Measurements from ENCODE around the gene IKBKE.

The IKBKE gene

DNA sequence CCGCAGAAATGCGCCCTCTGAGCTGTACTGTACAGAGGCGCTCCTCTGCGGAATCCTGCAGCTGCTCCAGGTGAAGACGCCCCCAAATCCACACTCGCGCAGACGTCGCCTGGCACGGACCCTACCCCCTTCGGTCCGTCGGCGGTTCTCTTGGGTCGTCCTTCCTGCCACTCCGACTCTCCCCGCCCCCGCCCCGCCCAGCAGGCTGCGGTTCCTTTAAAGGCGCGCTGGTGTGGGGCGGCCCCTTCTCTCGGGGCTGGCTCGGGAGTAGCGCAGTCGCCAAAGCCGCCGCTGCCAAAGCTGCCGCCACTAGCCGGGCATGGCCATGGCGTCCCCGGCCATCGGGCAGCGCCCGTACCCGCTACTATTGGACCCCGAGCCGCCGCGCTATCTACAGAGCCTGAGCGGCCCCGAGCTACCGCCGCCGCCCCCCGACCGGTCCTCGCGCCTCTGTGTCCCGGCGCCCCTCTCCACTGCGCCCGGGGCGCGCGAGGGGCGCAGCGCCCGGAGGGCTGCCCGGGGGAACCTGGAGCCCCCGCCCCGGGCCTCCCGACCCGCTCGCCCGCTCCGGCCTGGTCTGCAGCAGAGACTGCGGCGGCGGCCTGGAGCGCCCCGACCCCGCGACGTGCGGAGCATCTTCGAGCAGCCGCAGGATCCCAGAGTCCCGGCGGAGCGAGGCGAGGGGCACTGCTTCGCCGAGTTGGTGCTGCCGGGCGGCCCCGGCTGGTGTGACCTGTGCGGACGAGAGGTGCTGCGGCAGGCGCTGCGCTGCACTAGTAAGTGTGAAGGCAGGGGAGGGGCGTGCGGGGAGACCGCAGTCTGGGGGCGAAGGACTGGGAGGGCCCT lies 37.2 kb downstream of the IKBKE start, which contains the start of gene RASSF5:
Gene RASSF5 (plus strand): TSS at position 248 of the 846 bp plus-strand sequence. CDS start 72 bp downstream, at position 320.
- peak within 1 kb of the TSS; percentile 37 for H3K4me3 ChIP-seq (ENCODE audit: low read depth, low read length)
- TF ChIP-seq, protein P1, sequence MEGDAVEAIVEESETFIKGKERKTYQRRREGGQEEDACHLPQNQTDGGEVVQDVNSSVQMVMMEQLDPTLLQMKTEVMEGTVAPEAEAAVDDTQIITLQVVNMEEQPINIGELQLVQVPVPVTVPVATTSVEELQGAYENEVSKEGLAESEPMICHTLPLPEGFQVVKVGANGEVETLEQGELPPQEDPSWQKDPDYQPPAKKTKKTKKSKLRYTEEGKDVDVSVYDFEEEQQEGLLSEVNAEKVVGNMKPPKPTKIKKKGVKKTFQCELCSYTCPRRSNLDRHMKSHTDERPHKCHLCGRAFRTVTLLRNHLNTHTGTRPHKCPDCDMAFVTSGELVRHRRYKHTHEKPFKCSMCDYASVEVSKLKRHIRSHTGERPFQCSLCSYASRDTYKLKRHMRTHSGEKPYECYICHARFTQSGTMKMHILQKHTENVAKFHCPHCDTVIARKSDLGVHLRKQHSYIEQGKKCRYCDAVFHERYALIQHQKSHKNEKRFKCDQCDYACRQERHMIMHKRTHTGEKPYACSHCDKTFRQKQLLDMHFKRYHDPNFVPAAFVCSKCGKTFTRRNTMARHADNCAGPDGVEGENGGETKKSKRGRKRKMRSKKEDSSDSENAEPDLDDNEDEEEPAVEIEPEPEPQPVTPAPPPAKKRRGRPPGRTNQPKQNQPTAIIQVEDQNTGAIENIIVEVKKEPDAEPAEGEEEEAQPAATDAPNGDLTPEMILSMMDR (IDR thresholded peaks at IDR 0.05; ENCODE audit: low read depth, low read length): no peak
- peak; percentile 58 for DNase-seq (ENCODE audit: low read depth, low spot score)
- in situ Hi-C loops (cut with HindIII; ENCODE audit: low sequenced_read_pairs): no loop called here

DNA sequence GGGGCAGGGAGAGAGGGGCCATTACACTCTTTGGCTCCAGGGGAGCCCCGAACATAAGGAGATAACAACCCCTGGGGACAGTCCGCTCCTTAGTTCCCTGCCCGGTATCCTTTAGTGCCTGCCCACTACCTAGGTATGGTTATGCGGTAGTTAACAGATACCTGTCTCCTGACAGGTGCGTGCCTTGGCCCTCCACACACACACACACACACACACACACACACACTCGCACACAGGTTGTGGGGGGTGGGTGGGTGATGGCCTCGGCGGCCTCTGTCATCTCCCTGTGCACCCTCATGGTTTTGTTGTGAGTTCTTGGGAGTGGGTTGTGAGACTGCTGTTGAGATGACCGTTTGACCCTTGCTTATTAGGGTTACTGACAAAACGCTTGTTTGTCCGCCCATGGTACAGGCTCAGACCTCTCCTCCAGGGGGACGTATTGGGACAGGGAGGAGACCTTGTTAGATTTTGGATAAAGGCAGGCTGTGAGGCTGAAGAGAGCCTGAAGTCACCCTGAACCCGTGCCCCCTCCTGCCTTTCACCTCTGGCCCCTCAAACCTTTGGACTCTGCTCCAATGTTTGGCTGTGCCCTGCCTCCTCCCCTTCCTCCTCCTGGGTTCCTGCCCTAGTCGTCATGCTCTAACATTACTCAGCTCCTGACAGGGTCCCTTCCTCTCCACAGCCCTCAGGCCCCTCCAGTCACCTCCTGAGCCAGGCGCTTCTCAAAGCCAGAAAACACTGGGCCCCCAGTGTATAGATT lies 38.0 kb downstream of the IKBKE start:
- no peak for DNase-seq (ENCODE audit: low read depth, low spot score)

DNA sequence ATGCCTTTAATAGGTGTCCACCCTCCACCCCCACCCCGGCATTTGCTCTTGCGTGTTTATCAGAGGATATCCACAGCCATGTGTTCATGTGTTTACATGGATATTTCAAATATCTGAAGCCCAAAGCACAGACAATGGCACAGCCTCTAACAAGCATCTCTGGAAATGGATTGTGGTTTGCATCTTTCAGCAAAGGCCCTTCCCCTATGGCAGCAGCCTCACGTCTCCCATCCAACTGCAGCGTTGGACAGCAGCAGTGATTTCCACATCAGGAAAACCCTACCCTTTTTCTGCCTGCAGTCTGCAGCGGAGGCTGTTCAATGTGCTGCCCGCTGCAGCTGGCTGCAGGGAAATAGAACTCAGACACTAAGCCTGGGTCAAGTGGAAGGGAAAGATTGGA lies 38.7 kb downstream of the IKBKE start:
- TF ChIP-seq, protein P1 (IDR thresholded peaks at IDR 0.05; ENCODE audit: low read depth, low read length): no peak
- H3K4me3 ChIP-seq (ENCODE audit: low read depth, low read length): no peak overlapping the region
- DNase-seq (ENCODE audit: low read depth, low spot score): no peak
- in situ Hi-C loops (cut with HindIII; ENCODE audit: low sequenced_read_pairs): no loop called here

More for the DNA sequence above, 38.0 kb downstream of the IKBKE start:
- in situ Hi-C loops (cut with HindIII; ENCODE audit: low sequenced_read_pairs): no loop called here
- TF ChIP-seq, protein P1 (IDR thresholded peaks at IDR 0.05; ENCODE audit: low read depth, low read length): no peak
- H3K4me3 ChIP-seq (ENCODE audit: low read depth, low read length): peak overlapping the region; percentile 37

DNA sequence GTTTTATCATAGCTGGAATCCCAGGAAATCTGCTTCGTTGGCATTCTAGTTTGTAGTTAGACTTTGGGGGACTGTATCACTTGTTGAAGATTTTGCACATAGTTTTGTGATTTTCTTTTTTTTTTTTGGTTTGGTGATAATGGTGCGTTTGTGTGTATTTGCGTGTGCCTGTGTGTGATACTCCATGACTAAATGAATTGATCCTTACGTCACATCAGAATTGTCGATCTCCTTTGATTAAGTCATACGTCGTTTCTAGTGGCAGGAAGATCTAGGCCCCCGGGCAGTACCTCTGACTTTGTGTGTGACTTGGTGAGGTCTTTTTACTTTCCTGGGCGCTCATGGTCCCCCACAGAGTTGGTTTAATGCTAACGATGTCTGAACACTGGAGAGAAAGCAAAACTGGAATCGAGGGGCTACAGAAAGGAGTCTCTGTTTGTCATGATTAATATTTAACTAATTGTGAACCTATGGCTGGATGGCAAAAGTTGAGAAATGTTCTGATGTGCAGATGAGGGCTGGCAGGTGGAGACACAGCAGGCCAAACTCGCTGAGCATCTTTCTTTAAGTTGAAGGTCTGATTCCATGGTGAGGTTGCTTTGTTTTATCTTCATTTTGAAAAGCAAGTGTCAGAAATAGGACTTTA lies 39.5 kb downstream of the IKBKE start:
- H3K4me3 ChIP-seq (ENCODE audit: low read depth, low read length): no peak overlapping the region
- in situ Hi-C loops (cut with HindIII; ENCODE audit: low sequenced_read_pairs): no loop called here
- DNase-seq (ENCODE audit: low read depth, low spot score): no peak
- TF ChIP-seq, protein P1 (IDR thresholded peaks at IDR 0.05; ENCODE audit: low read depth, low read length): no peak

DNA sequence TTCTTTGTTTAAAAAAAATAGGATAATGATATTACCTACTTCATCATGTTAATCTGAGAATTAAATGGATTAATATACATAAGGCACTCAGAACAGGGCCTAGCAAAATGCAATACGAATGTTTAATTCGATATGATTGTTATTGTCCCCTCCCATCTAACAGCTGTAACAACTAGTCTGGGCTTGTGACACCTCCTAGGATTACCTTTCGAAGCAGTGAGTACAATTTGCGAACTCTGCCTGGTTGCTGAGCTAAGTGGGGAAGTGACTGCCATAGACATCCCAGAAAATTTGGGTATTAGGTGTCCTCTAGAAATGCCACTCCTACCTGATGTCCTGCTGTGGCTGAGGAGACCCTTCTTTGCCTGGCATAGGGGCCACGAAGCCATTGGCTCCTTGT lies 40.1 kb downstream of the IKBKE start:
- H3K4me3 ChIP-seq (ENCODE audit: low read depth, low read length): no peak overlapping the region
- no peak for DNase-seq (ENCODE audit: low read depth, low spot score)
- in situ Hi-C loops (cut with HindIII; ENCODE audit: low sequenced_read_pairs): no loop called here
- TF ChIP-seq, protein P1 (IDR thresholded peaks at IDR 0.05; ENCODE audit: low read depth, low read length): no peak

DNA sequence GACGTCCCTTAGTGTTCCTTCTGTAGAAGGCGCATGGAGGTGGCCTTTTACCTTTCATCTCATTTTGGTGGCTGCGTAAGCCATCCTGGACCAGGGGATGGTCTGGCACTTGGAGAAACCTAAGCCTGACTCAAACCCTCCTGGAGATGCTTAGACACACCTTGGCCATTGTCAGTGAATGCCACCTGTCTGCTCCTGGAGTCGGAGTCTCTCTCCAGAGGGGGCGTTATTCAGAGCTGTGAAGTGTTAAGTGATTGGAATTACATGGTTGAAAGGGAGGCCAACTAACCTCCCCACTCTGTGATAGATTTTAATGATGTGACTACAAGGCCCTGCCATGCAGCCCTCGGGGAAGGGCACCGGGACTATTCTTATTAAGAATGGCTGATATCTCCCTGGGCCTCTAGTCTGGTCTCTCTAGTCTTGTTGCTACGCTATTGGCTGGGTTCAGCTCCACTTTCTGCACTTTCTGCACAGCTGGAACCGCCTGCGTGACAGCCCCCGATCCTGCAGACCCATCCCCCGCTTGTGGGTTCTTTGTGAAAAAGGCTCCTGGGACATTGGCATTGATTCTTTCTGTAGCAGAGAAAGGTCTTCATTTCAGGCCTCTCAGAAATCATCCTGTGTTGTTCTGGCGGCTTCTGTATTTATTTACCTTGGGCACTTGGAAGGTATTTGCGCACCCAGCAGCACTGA lies 41.2 kb downstream of the IKBKE start:
- TF ChIP-seq, protein P1 (IDR thresholded peaks at IDR 0.05; ENCODE audit: low read depth, low read length): no peak
- in situ Hi-C loops (cut with HindIII; ENCODE audit: low sequenced_read_pairs): no loop called here
- no peak for DNase-seq (ENCODE audit: low read depth, low spot score)
- H3K4me3 ChIP-seq (ENCODE audit: low read depth, low read length): no peak overlapping the region
